ENCODE data around the gene AFG3L2. TPM values are rescaled to one million over a fixed set of nuclear protein-coding genes. Genes with fewer than 3 reads are reported as not detected.

Gene AFG3L2
- total RNA-seq, 2 donors from 2014 or later, result 47.1 to 49.5 TPM

- no peak overlapping the region for H3K27ac Mint-ChIP-seq
- Histone ChIP-seq H3K27me3 (ENCODE audit: control insufficient read depth, insufficient read depth, low read length, poor library complexity, severe bottlenecking) (peaks cover 8% of the 10 kb centered on the region), H3K27ac (ENCODE audit: low read depth, low read length) (no peak overlapping the region), H3K9ac (ENCODE audit: extremely low read depth, low read length, poor library complexity, severe bottlenecking) (no peak overlapping the region), H3K4me3 (ENCODE audit: low read length) (no peak overlapping the region), H3K9me3 (ENCODE audit: control insufficient read depth, low read length) (no peaks in the 10 kb centered on the region), H3K36me3 (ENCODE audit: control insufficient read depth, insufficient read depth, low read length) (no peaks in the 10 kb centered on the region), H3K4me1 (ENCODE audit: control insufficient read depth, insufficient read depth, low read length) (no peaks in the 10 kb centered on the region)
- no peak for DNase-seq
- no peak for TF ChIP-seq CTCF (conservative IDR thresholded peaks at IDR 0.05)
- 79 to 80% methylated on average over 7 to 11 of the region's 11 CpGs for WGBS, 2 experiments (ENCODE audit: insufficient coverage in 1 of 2, insufficient read length in 1 of 2)
- H3K4me3 Mint-ChIP-seq, result no peak overlapping the region
- peaks cover 2% of the 10 kb centered on the region for H3K9me3 Mint-ChIP-seq
- peaks cover 3% of the 10 kb centered on the region for H3K4me1 Mint-ChIP-seq
- H3K27me3 Mint-ChIP-seq (ENCODE audit: insufficient read depth), result peaks cover 15% of the 10 kb centered on the region
- no peaks in the 10 kb centered on the region for H3K36me3 Mint-ChIP-seq (ENCODE audit: low read depth)
These were observed 83.2 kb downstream of the AFG3L2 start for GRCh38 chr18:12293831-12294230.

- peaks cover 13% of the 10 kb centered on the region for H3K4me1 Mint-ChIP-seq
- H3K9me3 ChIP-seq (ENCODE audit: control insufficient read depth, low read length), result no peaks in the 10 kb centered on the region
- H3K4me1 ChIP-seq (ENCODE audit: control insufficient read depth, insufficient read depth, low read length), result peaks cover 3% of the 10 kb centered on the region
- no peaks in the 10 kb centered on the region for H3K36me3 Mint-ChIP-seq (ENCODE audit: low read depth)
- TF ChIP-seq CTCF (conservative IDR thresholded peaks at IDR 0.05), result no peak
- H3K4me3 ChIP-seq (ENCODE audit: low read length), result no peak overlapping the region
- no peak overlapping the region for H3K27ac Mint-ChIP-seq
- WGBS, 2 experiments (ENCODE audit: insufficient coverage in 1 of 2, insufficient read length in 1 of 2), result 90 to 92% methylated on average over 13 to 14 of the region's 14 CpGs
- H3K9ac ChIP-seq (ENCODE audit: extremely low read depth, low read length, poor library complexity, severe bottlenecking), result no peak overlapping the region
- no peaks in the 10 kb centered on the region for H3K36me3 ChIP-seq (ENCODE audit: control insufficient read depth, insufficient read depth, low read length)
- DNase-seq, result no peak
- H3K4me3 Mint-ChIP-seq, result no peak overlapping the region
- no peak overlapping the region for H3K27ac ChIP-seq (ENCODE audit: low read depth, low read length)
- H3K27me3 Mint-ChIP-seq (ENCODE audit: insufficient read depth), result peaks cover 29% of the 10 kb centered on the region
- no peaks in the 10 kb centered on the region for H3K9me3 Mint-ChIP-seq
- peaks cover 30% of the 10 kb centered on the region for H3K27me3 ChIP-seq (ENCODE audit: control insufficient read depth, insufficient read depth, low read length, poor library complexity, severe bottlenecking)
These were observed 85.3 kb downstream of the AFG3L2 start for GRCh38 chr18:12291690-12292089.

GRCh38 chr18:12291161-12291560 lies 85.9 kb downstream of the AFG3L2 start:
- Mint-ChIP-seq H3K27ac (no peak overlapping the region), H3K27me3 (ENCODE audit: insufficient read depth) (peaks cover 35% of the 10 kb centered on the region), H3K4me1 (peaks cover 13% of the 10 kb centered on the region), H3K9me3 (no peaks in the 10 kb centered on the region), H3K36me3 (ENCODE audit: low read depth) (no peaks in the 10 kb centered on the region), H3K4me3 (no peak overlapping the region)
- H3K9ac ChIP-seq (ENCODE audit: extremely low read depth, low read length, poor library complexity, severe bottlenecking), result no peak overlapping the region
- H3K27me3 ChIP-seq (ENCODE audit: control insufficient read depth, insufficient read depth, low read length, poor library complexity, severe bottlenecking), result peaks cover 35% of the 10 kb centered on the region
- 93 to 100% methylated on average over 3 to 6 of the region's 6 CpGs for WGBS, 2 experiments (ENCODE audit: insufficient coverage in 1 of 2, insufficient read length in 1 of 2)
- no peak overlapping the region for H3K4me3 ChIP-seq (ENCODE audit: low read length)
- H3K4me1 ChIP-seq (ENCODE audit: control insufficient read depth, insufficient read depth, low read length), result peaks cover 3% of the 10 kb centered on the region
- no peaks in the 10 kb centered on the region for H3K9me3 ChIP-seq (ENCODE audit: control insufficient read depth, low read length)
- no peak overlapping the region for H3K27ac ChIP-seq (ENCODE audit: low read depth, low read length)
- no peaks in the 10 kb centered on the region for H3K36me3 ChIP-seq (ENCODE audit: control insufficient read depth, insufficient read depth, low read length)
- TF ChIP-seq CTCF (conservative IDR thresholded peaks at IDR 0.05), result no peak
- peak; percentile 4 for DNase-seq
